ENCODE measurements around the gene CAMK1. TPM values are rescaled to one million over a fixed set of nuclear protein-coding genes. Genes with fewer than 3 reads are reported as not detected.

Gene CAMK1
- polyA plus RNA-seq, 1 experiment, result 26.8 TPM

DNA sequence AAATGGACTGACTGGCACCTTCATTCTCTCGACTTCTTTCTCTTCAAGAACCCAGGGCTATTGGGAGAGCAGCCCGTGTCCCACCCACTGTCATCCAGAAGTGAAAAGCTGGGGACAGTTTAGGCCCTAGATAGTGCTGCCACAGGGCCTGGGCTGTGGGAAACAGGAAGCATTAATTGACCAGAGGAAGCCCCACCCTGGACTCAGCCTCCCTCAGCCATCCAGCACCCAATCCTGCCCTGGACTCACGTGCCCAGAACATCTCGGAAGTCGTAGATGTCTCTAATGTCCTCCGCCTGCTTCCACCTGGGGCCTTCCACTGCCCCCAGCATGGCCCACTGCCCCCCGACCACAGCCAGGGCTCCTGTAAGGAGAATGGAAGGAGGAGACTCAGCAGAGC is 2.3 kb downstream of the CAMK1 start:
- CTCF ChIA-PET, result interaction anchor here (1.1 kb wide), 1 partner anchor 35 kb away, joined by 4 read pairs; no protein-coding TSS in a partner anchor

DNA sequence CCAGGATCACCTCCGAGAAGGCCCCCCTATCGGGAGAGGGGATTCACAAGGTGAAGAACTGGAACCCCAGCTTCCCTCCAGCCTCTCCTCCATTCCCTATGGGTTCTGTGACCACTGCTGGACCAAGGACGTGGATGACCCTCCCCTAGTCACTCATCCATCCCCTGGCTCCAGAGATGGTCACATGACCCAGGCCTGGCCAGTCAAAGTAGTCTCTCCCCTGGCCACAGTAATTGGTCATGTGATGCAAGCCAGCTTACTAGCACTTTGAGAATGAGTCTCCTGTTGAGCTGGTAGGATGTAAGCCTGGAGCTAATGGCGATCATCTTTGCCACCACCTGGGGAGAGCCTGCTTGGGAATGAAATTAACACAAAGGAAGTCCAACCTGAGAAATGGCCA is 3.9 kb downstream of the CAMK1 start:
- no peaks in the 10 kb centered on the region for H3K27me3 ChIP-seq (ENCODE audit: control insufficient read depth, insufficient read depth, low read length)
- DNase-seq (ENCODE audit: low read depth, low spot score), result no peak
- H3K9me3 ChIP-seq (ENCODE audit: control insufficient read depth, insufficient read depth, low read length), result no peaks in the 10 kb centered on the region
- no peak overlapping the region for H3K27ac ChIP-seq (ENCODE audit: low read depth, low read length)
- no peak overlapping the region for H3K4me3 ChIP-seq (ENCODE audit: low read depth, low read length)
- CTCF ChIA-PET, result no interaction called here
- POLR2A ChIA-PET, result interaction anchor here (1.2 kb wide), 1 partner anchor 27 kb away, joined by 3 read pairs; the partner anchor contains the start of gene ARPC4
- TF ChIP-seq, protein P1, sequence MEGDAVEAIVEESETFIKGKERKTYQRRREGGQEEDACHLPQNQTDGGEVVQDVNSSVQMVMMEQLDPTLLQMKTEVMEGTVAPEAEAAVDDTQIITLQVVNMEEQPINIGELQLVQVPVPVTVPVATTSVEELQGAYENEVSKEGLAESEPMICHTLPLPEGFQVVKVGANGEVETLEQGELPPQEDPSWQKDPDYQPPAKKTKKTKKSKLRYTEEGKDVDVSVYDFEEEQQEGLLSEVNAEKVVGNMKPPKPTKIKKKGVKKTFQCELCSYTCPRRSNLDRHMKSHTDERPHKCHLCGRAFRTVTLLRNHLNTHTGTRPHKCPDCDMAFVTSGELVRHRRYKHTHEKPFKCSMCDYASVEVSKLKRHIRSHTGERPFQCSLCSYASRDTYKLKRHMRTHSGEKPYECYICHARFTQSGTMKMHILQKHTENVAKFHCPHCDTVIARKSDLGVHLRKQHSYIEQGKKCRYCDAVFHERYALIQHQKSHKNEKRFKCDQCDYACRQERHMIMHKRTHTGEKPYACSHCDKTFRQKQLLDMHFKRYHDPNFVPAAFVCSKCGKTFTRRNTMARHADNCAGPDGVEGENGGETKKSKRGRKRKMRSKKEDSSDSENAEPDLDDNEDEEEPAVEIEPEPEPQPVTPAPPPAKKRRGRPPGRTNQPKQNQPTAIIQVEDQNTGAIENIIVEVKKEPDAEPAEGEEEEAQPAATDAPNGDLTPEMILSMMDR (IDR thresholded peaks at IDR 0.05; ENCODE audit: low read depth, low read length), result no peak

More for the DNA sequence above, 2.3 kb downstream of the CAMK1 start:
- DNase-seq (ENCODE audit: low read depth, low spot score), result no peak
- no peak overlapping the region for H3K27ac ChIP-seq (ENCODE audit: low read depth, low read length)
- TF ChIP-seq, protein P1 (IDR thresholded peaks at IDR 0.05; ENCODE audit: low read depth, low read length), result no peak
- POLR2A ChIA-PET, result interaction anchor here (0.6 kb wide), 1 partner anchor 348 kb away, joined by 5 read pairs; no protein-coding TSS in a partner anchor
- H3K9me3 ChIP-seq (ENCODE audit: control insufficient read depth, insufficient read depth, low read length), result no peaks in the 10 kb centered on the region
- no peaks in the 10 kb centered on the region for H3K27me3 ChIP-seq (ENCODE audit: control insufficient read depth, insufficient read depth, low read length)
- no peak overlapping the region for H3K4me3 ChIP-seq (ENCODE audit: low read depth, low read length)

DNA sequence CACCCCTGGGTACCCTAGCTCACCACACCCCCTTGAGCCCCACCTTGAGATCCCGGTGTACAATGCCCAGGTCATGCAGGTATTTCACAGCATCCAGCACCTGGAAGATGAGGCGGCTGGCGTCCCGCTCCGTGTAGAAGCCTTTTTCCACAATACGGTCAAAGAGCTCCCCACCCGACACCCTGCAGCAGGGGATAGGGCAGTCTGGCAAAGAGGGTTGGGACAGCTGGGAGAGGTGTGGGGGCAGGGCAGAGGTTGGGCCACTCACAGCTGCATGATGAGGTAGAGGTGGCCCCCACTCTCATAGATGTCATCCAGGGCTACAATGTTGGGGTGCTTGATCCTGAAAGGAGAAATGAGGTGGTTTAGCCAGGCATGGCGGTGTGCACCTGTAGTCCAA is 6.9 kb downstream of the CAMK1 start:
- DNase-seq (ENCODE audit: low read depth, low spot score), result no peak
- CTCF ChIA-PET, result no interaction called here
- TF ChIP-seq, protein P1 (IDR thresholded peaks at IDR 0.05; ENCODE audit: low read depth, low read length), result no peak
- Histone ChIP-seq H3K9me3 (ENCODE audit: control insufficient read depth, insufficient read depth, low read length) (no peaks in the 10 kb centered on the region), H3K4me3 (ENCODE audit: low read depth, low read length) (no peak overlapping the region), H3K27ac (ENCODE audit: low read depth, low read length) (no peak overlapping the region), H3K27me3 (ENCODE audit: control insufficient read depth, insufficient read depth, low read length) (no peaks in the 10 kb centered on the region)
- POLR2A ChIA-PET, result interaction anchor here (0.6 kb wide), 1 partner anchor 26 kb away, joined by 3 read pairs; no protein-coding TSS in a partner anchor

DNA sequence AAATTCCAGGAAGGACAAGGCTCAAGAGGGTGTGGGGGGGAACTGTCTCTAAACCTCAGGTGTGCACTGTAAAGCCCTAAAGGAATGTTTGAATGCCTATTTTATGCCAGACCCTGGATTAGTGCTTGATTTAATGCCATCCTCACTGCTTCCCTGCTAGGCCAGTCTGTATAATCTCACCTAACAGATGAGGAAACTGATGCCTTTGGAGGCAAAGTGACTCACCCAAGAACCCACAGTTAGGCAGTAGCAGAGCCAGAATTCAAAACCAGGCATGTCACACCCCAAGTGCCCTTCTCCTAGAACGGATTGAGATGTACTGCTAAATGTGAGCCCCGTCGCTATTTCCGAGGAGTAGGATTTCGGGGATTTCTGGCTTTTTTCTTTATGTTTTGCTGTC is 7.8 kb downstream of the CAMK1 start:
- DNase-seq (ENCODE audit: low read depth, low spot score), result no peak
- Histone ChIP-seq H3K27ac (ENCODE audit: low read depth, low read length) (no peak overlapping the region), H3K9me3 (ENCODE audit: control insufficient read depth, insufficient read depth, low read length) (no peaks in the 10 kb centered on the region; the same call in 1 of the 2 replicates), H3K4me3 (ENCODE audit: low read depth, low read length) (no peak overlapping the region), H3K27me3 (ENCODE audit: control insufficient read depth, insufficient read depth, low read length) (no peaks in the 10 kb centered on the region)
- CTCF ChIA-PET, result no interaction called here
- TF ChIP-seq, protein P1 (IDR thresholded peaks at IDR 0.05; ENCODE audit: low read depth, low read length), result no peak
- POLR2A ChIA-PET, result interaction anchor here (0.7 kb wide), 1 partner anchor 8 kb away, joined by 3 read pairs; no protein-coding TSS in a partner anchor

DNA sequence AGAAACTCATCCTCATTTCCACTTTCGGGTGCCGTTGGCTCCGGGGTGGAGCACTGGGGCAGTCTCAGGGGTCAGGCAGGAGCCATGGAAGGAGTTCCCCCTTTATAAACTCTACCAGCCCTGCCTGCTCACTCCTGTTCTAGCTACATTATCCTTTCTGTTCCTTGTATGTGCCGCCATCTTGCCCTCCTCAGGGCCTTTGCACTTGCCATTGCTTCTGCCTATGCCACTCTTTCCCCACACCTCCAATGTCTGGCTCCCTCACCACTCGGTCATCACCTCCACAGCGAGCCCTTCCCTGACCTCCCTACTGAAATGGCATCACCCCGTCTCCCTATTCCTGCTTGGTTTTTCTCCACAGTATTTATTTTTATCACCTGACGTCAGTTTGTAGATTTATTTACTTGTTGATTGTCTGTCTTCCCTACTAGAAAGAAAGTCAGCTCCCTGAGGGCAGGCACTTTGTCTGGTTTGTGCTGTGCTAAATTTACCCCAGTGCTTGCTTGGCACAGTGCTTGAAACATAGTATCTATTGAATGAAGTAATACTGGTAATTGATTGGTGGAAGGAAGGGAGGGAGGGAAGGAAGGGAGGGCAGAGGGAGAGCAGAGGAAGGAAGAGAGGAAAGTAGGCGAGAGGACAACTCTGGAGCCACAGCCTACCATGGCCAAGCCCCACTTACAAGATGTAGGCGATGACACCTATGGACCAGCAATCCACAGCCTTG is 8.8 kb downstream of the CAMK1 start:
- Histone ChIP-seq H3K27ac (ENCODE audit: low read depth, low read length) (no peak overlapping the region), H3K9me3 (ENCODE audit: control insufficient read depth, insufficient read depth, low read length) (no peaks in the 10 kb centered on the region; the same call in 1 of the 2 replicates), H3K27me3 (ENCODE audit: control insufficient read depth, insufficient read depth, low read length) (no peaks in the 10 kb centered on the region), H3K4me3 (ENCODE audit: low read depth, low read length) (no peak overlapping the region)
- TF ChIP-seq, protein P1 (IDR thresholded peaks at IDR 0.05; ENCODE audit: low read depth, low read length), result no peak
- no peak for DNase-seq (ENCODE audit: low read depth, low spot score)
- ChIA-PET CTCF (no interaction called here), POLR2A (no interaction called here)
